ENCODE measurements around the gene NAPB. TPM values are rescaled to one million over a fixed set of nuclear protein-coding genes. Genes with fewer than 3 reads are reported as not detected.

The NAPB gene
- total and polyA plus RNA-seq, 10 of the 15 experiments (the other 5 are each of a cell fraction or from before 2014, with no cell fraction given) = 2.1 to 15.9 (median 7.2) TPM

GRCh38 chr20:23361476-23362391, 59.6 kb downstream of the NAPB start, which contains the start of gene GZF1 (continued):
- TF ChIP-seq E4F1 (IDR thresholded peaks at IDR 0.05; ENCODE audit: borderline replicate concordance, partially characterized antibody) (peak; percentile 93), CUX1 (IDR thresholded peaks at IDR 0.05; ENCODE audit: insufficient replicate concordance, low read depth, low read length) (no peak), LARP7 (IDR thresholded peaks at IDR 0.05) (peak; percentile 68), MYB (IDR thresholded peaks at IDR 0.05; ENCODE audit: borderline replicate concordance, low read depth, low read length) (no peak)

Data from GM12878 (cell line).